GM12873 (cell line): ENCODE results near the gene RNU2-1.

Experiments used
- TF ChIP-seq, protein P1 (sequence below): IDR thresholded peaks from 2 replicates; pipeline ENCODE4 v1.5.1; 2012; ENCODE audit warnings: low read depth, mild to moderate bottlenecking, moderate library complexity, low read length, control low read depth; ENCODE audit not compliant: insufficient read depth; ENCODE audit errors: missing control alignments

RNU2-1 gene

DNA sequence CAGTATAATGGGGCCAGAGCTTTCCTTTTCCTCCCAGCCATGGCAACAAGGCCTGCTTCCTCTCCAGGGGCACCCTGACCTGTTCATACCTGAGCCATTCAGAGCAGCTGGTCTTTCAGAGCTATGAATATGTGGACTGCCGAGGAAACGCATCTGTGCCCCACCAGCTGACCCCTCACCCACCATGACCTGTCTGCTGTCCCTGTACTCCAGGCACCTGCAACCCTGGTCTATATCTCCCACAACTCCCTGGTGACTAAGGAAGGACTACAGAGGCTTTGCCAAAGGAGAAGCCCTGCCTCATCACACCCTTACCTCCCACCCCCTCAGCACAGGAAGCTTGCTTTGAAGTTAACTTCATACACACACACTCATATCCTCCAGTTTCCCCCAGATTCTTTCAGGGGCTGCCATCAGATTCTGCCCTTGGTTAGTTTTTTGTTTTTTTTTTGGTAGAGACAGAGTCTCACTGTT, 16.1 kb downstream of the RNU2-1 start:
- TF ChIP-seq, protein P1, sequence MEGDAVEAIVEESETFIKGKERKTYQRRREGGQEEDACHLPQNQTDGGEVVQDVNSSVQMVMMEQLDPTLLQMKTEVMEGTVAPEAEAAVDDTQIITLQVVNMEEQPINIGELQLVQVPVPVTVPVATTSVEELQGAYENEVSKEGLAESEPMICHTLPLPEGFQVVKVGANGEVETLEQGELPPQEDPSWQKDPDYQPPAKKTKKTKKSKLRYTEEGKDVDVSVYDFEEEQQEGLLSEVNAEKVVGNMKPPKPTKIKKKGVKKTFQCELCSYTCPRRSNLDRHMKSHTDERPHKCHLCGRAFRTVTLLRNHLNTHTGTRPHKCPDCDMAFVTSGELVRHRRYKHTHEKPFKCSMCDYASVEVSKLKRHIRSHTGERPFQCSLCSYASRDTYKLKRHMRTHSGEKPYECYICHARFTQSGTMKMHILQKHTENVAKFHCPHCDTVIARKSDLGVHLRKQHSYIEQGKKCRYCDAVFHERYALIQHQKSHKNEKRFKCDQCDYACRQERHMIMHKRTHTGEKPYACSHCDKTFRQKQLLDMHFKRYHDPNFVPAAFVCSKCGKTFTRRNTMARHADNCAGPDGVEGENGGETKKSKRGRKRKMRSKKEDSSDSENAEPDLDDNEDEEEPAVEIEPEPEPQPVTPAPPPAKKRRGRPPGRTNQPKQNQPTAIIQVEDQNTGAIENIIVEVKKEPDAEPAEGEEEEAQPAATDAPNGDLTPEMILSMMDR = no peak

DNA sequence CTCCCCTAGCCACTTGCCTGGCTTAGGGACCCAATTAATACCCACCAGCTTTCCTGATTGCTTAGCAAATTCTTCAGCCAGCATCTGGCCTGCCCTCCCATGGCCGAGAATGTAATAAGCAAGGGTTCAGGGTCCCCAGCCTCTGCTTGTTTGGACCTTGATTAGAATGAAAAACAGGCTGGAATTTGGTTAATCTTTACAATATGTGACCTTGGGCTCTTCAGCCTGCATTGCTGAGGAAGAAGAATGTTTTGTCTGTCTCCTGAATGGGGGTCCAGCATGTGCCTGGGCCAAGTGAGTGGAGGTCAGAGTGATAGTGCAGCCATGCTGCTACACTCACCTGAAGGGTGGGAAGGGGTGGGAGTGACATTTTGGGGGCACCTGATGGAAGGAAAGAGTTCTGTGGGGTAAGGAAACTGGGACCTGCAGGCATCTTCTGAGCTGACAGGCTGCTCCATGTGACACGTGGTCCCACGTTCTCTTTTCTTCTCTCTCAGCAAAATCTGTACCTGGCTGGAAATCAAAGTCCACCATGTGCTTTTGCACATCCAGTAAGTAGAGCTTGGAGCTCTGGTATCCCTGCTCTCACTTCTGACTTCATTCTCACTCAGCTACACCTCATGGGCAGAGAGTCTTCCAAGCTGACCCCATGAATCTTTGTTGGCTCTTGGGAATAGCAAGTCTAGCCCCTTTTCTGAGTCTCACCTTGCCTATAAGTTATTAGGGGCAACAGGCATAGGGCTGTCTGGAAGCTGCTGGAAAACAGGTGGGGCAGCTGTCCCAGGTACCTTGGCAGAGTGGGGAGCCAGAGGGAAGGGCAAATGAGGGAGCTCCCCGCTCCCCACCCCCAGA, 16.8 kb downstream of the RNU2-1 start:
- TF ChIP-seq, protein P1 = no peak

DNA sequence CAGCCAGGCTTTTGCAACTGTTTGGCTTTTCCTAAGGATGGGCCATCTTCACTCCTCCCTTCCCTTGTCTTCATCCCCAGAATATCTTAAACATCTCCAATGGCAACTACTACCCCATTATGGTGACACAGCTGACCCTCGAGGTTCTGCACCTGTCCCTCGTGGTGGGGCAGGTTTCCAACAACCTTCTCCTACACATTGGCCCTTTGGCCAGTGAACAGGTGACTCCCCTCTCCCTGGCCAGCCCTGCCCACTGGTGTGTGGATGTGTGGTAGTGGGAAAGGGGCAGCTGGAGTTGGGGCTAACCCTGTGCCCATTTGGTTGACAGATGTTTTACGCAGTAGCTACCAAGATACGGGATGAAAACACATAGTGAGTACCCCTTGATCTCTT, 17.4 kb downstream of the RNU2-1 start:
- TF ChIP-seq, protein P1 = no peak

DNA sequence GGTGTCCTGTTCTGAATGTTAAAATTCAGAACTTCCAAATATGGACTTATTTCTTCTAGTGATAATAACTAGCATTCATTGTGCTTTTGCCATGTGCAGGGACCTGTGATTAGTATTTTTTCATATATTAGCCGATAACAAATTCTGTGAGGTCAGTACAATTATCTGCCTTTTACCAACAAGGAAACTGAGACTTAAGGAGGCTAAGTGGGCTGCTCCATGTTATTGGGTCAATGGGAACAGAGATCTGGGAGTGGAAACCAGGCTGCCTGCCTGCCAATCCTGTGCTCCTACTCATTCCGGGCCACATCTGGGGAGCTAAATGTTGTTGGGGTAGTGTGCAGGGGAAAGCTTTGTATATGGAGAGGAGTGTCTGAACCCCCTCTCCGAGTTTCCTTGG, 18.4 kb downstream of the RNU2-1 start:
- TF ChIP-seq, protein P1 = no peak

DNA sequence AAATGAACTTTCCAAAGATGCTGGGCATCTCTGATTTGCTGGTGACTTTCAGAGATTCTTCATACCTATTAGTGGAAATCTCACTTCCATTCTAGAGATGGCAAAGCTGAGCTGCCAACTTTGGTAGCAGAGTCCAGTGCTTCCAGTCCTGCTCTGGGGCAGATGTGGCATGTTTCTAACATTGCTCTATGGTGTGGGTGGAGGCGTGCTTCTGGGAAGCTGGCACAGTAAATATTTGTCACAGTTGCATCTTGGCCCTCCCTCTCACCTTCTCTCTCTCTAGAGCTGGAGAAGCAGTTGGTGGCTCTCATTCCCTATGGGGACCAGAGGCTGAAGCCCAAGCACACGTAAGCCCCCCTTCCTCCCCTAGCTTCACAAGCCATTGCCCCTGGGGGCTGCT, 20.2 kb downstream of the RNU2-1 start:
- TF ChIP-seq, protein P1 = no peak

DNA sequence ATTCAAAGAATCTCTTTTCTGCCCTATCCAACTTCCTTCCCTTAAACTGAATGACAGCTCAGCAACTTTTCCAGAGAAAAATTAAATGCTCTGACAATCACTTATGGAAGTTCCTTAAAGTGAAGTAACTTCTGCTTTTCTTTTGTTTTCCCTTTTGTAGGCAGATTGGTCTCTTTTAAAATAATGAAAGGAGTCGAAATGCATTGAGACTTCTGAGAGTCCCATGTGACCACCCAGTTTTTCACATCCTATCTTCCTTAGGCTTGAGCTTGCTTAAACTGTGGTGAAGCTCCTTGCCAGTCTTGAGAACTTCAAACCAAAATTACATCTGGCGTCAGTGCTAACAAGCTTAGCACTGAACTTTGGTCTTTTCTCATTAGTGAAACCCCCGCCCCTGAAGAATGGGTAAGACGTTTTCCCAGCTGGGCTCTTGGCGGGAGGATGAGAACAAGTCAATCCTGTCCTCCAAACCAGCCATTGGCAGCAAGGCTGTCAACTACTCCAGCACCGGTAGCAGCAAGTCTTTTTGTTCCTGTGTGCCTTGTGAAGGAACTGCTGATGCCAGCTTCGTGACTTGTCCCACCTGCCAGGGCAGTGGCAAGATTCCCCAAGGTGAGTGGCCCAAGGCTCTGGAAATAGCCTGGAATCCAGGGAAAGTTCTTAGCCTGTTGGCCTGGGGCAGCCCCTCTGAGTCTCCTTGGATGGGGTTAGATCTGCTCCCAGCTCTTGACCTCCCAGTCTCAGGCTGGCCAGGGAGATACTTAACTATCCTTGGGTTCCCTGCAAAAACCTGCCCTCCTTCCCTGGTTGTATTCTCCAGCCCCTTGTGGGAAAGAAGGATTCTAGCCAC, 20.9 kb downstream of the RNU2-1 start:
- TF ChIP-seq, protein P1 = no peak
